HepG2 (cell line): Measurements from ENCODE around the gene SEBOX. TPM values are rescaled to one million over a fixed set of nuclear protein-coding genes. Genes with fewer than 3 reads are reported as not detected.

Source experiments
- ADNP ChIP-seq: sonication (generic); formaldehyde crosslinking; IDR thresholded peaks from 2 replicates; pipeline ENCODE4 v1.4.0; 2020; ENCODE audit warnings: missing genetic modification reagents
- ATF7-NPFF ChIP-seq: sonication (generic); formaldehyde crosslinking; IDR thresholded peaks from 2 replicates; pipeline ENCODE4 v1.8.1; 2023; ENCODE audit warnings: mild to moderate bottlenecking, low read depth, missing genetic modification reagents, moderate library complexity
- ELF4 ChIP-seq: sonication (generic); formaldehyde crosslinking; IDR thresholded peaks from 2 replicates; pipeline ENCODE4 v1.5.0; 2020; ENCODE audit warnings: missing genetic modification reagents, mild to moderate bottlenecking, moderate library complexity, borderline replicate concordance
- MXD1 ChIP-seq: sonication (generic); formaldehyde crosslinking; IDR thresholded peaks from 2 replicates; pipeline ENCODE4 v1.4.0; 2020; ENCODE audit warnings: mild to moderate bottlenecking, missing genetic modification reagents
- NR1H2 ChIP-seq: sonication (generic); formaldehyde crosslinking; IDR thresholded peaks from 2 replicates; pipeline ENCODE4 v1.8.1; 2022; ENCODE audit warnings: low read depth, missing genetic modification reagents, borderline replicate concordance
- POLR2A ChIP-seq, 2 experiments: IDR thresholded peaks; 2 replicates each; pipeline ENCODE4 v1.6.1; 2011; ENCODE audit warnings: low read depth in 2 of 2, low read length in 2 of 2, mild to moderate bottlenecking in 1 of 2, moderate library complexity in 1 of 2; ENCODE audit not compliant: insufficient read depth in 1 of 2
- POLR2AphosphoS2 ChIP-seq: IDR thresholded peaks from 2 replicates; pipeline ENCODE4 v1.6.1; 2011; ENCODE audit warnings: low read depth, low read length, improper control_type of control experiment
- PRDM4 ChIP-seq: sonication (generic); formaldehyde crosslinking; IDR thresholded peaks from 2 replicates; pipeline ENCODE4 v1.9.0; 2021; ENCODE audit warnings: missing genetic modification reagents, borderline replicate concordance
- SMYD3 ChIP-seq: sonication (generic); formaldehyde crosslinking; IDR thresholded peaks from 2 replicates; pipeline ENCODE4 v1.8.1; 2023; ENCODE audit warnings: mild to moderate bottlenecking, missing genetic modification reagents
- TCF7L2 ChIP-seq: IDR thresholded peaks from 2 replicates; pipeline ENCODE4 v1.6.1; 2011; ENCODE audit warnings: mild to moderate bottlenecking, low read depth, low read length, moderate library complexity
- ZBTB26 ChIP-seq: IDR thresholded peaks from 2 replicates; pipeline ENCODE4 v1.6.1; 2016; ENCODE audit warnings: missing compliant biosample characterization, missing genetic modification reagents, borderline replicate concordance
- ZBTB7B ChIP-seq: sonication (generic); formaldehyde crosslinking; IDR thresholded peaks from 2 replicates; pipeline ENCODE4 v1.4.0; 2020; ENCODE audit warnings: missing genetic modification reagents
- ZNF343 ChIP-seq: sonication (generic); formaldehyde crosslinking; IDR thresholded peaks from 2 replicates; pipeline ENCODE4 v1.4.0; 2020; ENCODE audit warnings: mild to moderate bottlenecking, missing genetic modification reagents
- ZNF704 ChIP-seq: sonication (generic); formaldehyde crosslinking; IDR thresholded peaks from 2 replicates; pipeline ENCODE4 v1.8.1; 2023; ENCODE audit warnings: mild to moderate bottlenecking, inconsistent platforms, moderate library complexity, missing genetic modification reagents, borderline replicate concordance
- ZNF724P ChIP-seq: sonication (generic); formaldehyde crosslinking; IDR thresholded peaks from 2 replicates; pipeline ENCODE4 v1.8.0; 2022; ENCODE audit warnings: missing genetic modification reagents, borderline replicate concordance
- ZNF761 ChIP-seq: sonication (generic); formaldehyde crosslinking; conservative IDR thresholded peaks from 2 replicates; pipeline ENCODE4 v1.4.0; 2020; ENCODE audit warnings: mild to moderate bottlenecking, missing genetic modification reagents
- ZNF766 ChIP-seq: sonication (generic); formaldehyde crosslinking; IDR thresholded peaks from 2 replicates; pipeline ENCODE4 v1.5.0; 2020; ENCODE audit warnings: missing genetic modification reagents, borderline replicate concordance
- ZNF792 ChIP-seq: IDR thresholded peaks from 2 replicates; pipeline ENCODE4 v1.6.1; 2016
- ZSCAN5A ChIP-seq: sonication (generic); formaldehyde crosslinking; IDR thresholded peaks from 2 replicates; pipeline ENCODE4 v1.8.0; 2022; ENCODE audit warnings: mild to moderate bottlenecking, missing genetic modification reagents, borderline replicate concordance
- ZUFSP ChIP-seq: sonication (generic); formaldehyde crosslinking; IDR thresholded peaks from 2 replicates; pipeline ENCODE4 v1.9.0; 2021; ENCODE audit warnings: missing genetic modification reagents, mild to moderate bottlenecking, borderline replicate concordance
- polyA plus RNA-seq, 8 experiments: library from polyadenylated mRNA; depleted of rRNA in 3 of 8; stranded (reverse) in 7 of 8; unstranded in 1 of 8; fragments of >200 nt; fragmentation: Illumina TruSeq in 4 of 8; extraction: Trizol in 4 of 8; gene quantifications; 2 replicates each; pipeline versions ENCODE4 v1.2.1 to v1.2.3, GENCODE V29; 2011 to 2016; ENCODE audit warnings: low read depth in 4 of 8, missing spikeins in 1 of 8, mixed read lengths in 1 of 8; ENCODE audit not compliant: insufficient read depth in 1 of 8
- total RNA-seq, 5 experiments: library from RNA; depleted of rRNA; stranded (reverse); fragments of >200 nt; fragmentation: Illumina TruSeq; extraction: Trizol; gene quantifications; 2 replicates each; pipeline ENCODE4 v1.2.3, GENCODE V29; 2016; ENCODE audit warnings: low read depth in 1 of 5

Gene SEBOX
- total and polyA plus RNA-seq, 2 of the 13 experiments (the other 11 are each of a cell fraction or from before 2014, with no cell fraction given): not detected

GRCh38 chr17:28405632-28406472 lies 40.9 kb upstream of the SEBOX start, which contains the start of gene SLC46A1 (continued):
- TF ChIP-seq ZUFSP (CRISPR knock-in tag) (no peak), TCF7L2 (no peak), NR1H2 (CRISPR knock-in tag) (no peak), ZSCAN5A (CRISPR knock-in tag) (no peak), ADNP (no peak), ZBTB7B (CRISPR knock-in tag) (0 out of 2 replicates have a peak, but pooled peaks have one; percentile 17), ZNF761 (CRISPR knock-in tag) (peak; percentile 23; the same call in 1 of the 2 replicates), ELF4 (CRISPR knock-in tag) (no peak), POLR2AphosphoS2 (no peak), ZNF792 (no peak), SMYD3 (no peak), ATF7-NPFF (CRISPR knock-in tag) (0 out of 2 replicates have a peak, but pooled peaks have one; percentile 52), ZNF724P (CRISPR knock-in tag) (no peak), ZNF343 (CRISPR knock-in tag) (peak; percentile 79; the same call in 1 of the 2 replicates), ZNF766 (CRISPR knock-in tag) (no peak), ZBTB26 (0 out of 2 replicates have a peak, but pooled peaks have one; percentile 12), PRDM4 (CRISPR knock-in tag) (no peak), ZNF704 (CRISPR knock-in tag) (no peak), MXD1 (peak; percentile 48; the same call in 1 of the 2 replicates), POLR2A (IDR thresholded peaks at IDR 0.05; ENCODE audit: insufficient read depth in 1 of 2, low read depth in 2 of 2, low read length in 2 of 2) (peak in 1 of 2 experiments; percentile 75; a peak in 2 of 4 replicates)
